ENCODE results near the gene SYNDIG1.

The SYNDIG1 gene

GRCh38 chr20:24585796-24586522, 116.5 kb downstream of the SYNDIG1 start:
- no peak for DNase-seq (ENCODE audit: low spot score)

DNA sequence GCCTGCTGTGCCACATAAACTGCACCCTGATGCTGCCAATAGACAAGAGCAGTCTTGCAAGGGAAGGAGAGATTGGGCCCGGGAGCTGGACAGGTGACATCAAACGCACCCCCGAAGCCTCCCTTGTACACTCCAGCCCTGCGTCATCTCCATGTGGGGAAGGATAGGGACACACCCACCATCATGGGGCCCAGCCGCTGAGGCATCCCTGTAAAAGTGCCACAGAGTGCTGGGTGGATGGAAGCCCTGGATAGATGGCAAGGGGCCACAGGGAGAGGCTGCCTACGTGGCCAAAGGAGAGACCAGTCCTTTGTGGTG, 117.1 kb downstream of the SYNDIG1 start:
- no peak for DNase-seq (ENCODE audit: low spot score)

GRCh38 chr20:24587384-24588046, 118.1 kb downstream of the SYNDIG1 start:
- DNase-seq (ENCODE audit: low spot score) = no peak

- no peak for DNase-seq (ENCODE audit: low spot score)
Measured at GRCh38 chr20:24588047-24588635, 118.7 kb downstream of the SYNDIG1 start.

GRCh38 chr20:24588725-24589340, 119.4 kb downstream of the SYNDIG1 start:
- DNase-seq (ENCODE audit: low spot score) = no peak

- DNase-seq (ENCODE audit: low spot score) = no peak
Measured at GRCh38 chr20:24589381-24589780, 120.0 kb downstream of the SYNDIG1 start.

GRCh38 chr20:24589815-24590177, 120.4 kb downstream of the SYNDIG1 start:
- DNase-seq (ENCODE audit: low spot score) = no peak

- no peak for DNase-seq (ENCODE audit: low spot score)
Measured at GRCh38 chr20:24590178-24590982, 121.0 kb downstream of the SYNDIG1 start.

- no peak for DNase-seq (ENCODE audit: low spot score)
Measured at GRCh38 chr20:24597051-24597450, 127.6 kb downstream of the SYNDIG1 start.

- DNase-seq (ENCODE audit: low spot score) = no peak
Measured at GRCh38 chr20:24598346-24598745, 128.9 kb downstream of the SYNDIG1 start.

GRCh38 chr20:24598996-24599395, 129.6 kb downstream of the SYNDIG1 start:
- DNase-seq (ENCODE audit: low spot score) = no peak

- no peak for DNase-seq (ENCODE audit: low spot score)
Measured at GRCh38 chr20:24600012-24600411, 130.6 kb downstream of the SYNDIG1 start.

GRCh38 chr20:24603454-24603853, 134.0 kb downstream of the SYNDIG1 start:
- DNase-seq (ENCODE audit: low spot score) = no peak

DNA sequence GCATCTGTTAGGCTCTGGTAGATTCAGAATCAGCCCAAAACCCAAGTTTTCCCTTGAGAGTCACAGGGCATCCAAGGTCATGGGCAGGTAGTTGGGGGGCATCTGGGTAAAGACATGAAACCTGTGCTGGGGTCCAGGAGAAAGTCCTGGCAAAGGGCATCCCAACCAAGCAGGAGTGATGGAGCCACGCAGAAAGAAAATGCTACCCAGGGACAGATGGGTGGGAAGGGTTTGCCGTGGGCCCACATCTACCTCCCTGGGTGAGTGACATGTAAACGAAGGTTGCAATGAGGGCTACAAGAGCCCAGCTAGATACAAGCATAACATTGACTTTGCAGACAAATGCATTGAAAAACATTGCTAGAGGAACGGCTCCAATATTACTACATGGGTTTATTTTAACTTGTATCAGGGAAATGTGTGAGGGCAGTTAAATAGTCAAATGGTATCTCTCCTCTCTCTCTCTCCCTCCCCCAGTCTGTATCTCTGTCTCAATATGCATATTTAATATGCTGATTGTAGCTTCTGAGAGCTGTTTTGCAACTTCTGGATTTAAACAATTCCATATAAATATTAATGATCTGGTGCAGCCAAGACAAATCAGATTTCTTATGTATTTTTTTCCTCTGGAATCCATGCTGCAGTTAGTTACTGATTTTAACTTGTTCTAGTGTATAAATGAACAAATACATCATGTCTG, 135.7 kb downstream of the SYNDIG1 start:
- no peak for DNase-seq (ENCODE audit: low spot score)

DNA sequence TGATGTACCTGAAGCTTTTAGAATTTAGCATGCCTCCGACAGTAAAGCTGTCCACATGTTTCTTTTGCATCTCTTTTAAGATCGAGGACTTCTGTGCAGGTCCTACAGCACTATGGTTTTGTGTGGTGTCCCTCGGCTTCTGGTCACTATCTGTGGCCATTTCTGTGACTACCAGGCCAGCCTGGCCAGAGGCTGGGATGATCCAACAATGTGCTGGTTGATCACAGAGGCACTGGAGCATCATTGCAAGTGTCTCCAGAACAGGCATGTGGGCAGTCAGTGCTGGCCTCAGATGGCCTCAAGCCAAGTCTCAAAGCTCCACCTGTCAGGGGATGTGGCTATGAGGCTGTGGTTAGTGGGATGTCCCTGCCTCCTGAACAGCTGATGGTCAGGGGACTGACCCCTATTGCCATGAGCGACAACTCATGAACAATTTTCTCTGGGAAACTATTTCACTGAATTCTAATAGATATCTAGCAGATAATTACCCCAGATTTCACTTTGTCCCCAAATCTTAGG, 136.6 kb downstream of the SYNDIG1 start:
- no peak for DNase-seq (ENCODE audit: low spot score)

GRCh38 chr20:24607402-24607801, 138.0 kb downstream of the SYNDIG1 start:
- no peak for DNase-seq (ENCODE audit: low spot score)

DNA sequence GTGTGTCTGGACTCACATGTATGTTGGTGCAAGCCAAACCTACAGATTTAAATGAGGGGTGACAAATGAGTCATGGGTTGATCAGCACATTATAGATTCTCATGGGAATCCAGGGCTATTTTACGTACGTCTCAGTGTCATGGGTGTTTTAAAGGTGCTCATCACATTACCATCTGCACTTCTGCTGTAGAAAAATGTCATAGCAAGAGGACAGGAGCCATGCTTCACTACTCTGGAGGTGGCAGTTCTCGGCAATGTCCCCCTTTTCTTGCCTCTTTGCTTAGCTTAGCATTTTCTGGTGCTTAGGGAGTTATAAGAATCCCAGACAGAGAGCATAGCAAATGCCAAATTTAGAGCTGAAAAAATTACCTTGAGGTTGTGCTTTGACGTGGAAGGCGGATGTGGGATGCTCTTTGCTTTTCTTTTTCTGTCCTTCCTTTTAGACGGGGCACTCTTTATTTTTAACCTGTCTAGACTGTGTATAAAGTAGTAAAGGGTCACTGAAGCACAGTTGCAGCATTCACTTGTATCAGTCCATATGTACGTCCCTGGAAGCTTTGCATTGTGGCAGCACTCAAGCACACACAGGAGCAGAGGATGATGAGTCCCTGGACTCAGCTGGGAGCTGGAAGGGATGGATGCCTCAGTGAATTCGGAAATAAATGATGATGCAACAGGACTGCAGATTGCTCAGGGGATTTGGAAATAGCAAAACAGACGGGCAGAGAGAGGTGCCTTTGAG, 139.7 kb downstream of the SYNDIG1 start:
- DNase-seq (ENCODE audit: low spot score) = no peak

DNA sequence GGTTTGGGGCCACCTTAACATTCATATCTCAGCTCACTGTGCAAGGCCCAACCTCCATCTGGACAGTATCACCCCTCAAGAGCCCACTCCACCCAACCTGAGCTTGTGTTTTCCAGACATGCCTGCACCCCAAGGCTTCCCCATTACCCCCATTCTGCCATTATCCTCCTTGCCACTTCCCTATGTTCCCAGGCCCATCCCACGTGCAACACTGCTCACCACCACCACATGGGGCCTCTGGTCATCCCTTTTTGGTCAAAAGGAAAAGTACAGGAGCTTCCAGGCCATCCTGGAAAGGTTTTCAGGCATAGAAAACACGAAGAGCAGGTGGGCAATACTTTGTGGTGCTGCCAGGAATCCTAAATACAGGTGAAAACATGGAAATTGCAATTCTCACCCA, 140.3 kb downstream of the SYNDIG1 start:
- DNase-seq (ENCODE audit: low spot score) = no peak

DNA sequence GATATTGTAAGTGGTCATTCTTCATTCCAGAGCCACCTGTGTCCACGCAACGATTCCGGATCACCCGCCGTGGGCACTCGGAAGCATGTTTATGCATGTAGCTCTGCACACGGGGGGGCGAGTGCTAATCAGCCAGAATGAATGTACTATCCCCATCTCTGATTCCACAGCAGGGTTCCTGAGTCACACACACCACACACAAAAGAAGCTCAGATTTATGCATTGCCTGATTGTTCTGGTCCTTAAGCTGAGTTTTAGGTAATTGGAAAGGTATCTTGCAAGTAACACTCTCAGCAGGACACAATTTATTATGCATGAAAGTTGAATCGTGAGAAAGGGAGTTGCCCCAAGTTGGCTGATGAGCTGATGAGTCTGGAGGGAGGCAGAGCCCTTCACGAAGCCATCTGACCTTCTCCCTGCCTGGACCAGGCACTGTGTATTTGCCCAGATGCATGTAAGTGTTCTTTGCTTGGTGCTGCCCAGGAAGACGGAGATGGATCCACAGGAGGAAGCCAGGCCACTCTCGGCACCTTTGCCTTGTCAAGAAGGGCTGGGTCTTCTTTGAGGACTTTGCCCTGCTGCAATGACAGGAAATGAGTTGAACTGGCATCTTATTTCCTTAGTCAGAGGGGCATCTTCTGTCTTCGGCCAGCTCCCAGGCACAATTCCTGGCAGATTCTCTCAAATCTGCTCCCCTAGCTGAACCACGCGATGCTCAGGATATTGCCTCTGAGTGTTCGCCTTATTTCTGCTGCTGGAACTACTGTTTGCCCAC, 141.1 kb downstream of the SYNDIG1 start:
- no peak for DNase-seq (ENCODE audit: low spot score)

Measured in HuH-7.5 (cell line).